ENCODE results near the gene SNX1.

SNX1 gene

DNA sequence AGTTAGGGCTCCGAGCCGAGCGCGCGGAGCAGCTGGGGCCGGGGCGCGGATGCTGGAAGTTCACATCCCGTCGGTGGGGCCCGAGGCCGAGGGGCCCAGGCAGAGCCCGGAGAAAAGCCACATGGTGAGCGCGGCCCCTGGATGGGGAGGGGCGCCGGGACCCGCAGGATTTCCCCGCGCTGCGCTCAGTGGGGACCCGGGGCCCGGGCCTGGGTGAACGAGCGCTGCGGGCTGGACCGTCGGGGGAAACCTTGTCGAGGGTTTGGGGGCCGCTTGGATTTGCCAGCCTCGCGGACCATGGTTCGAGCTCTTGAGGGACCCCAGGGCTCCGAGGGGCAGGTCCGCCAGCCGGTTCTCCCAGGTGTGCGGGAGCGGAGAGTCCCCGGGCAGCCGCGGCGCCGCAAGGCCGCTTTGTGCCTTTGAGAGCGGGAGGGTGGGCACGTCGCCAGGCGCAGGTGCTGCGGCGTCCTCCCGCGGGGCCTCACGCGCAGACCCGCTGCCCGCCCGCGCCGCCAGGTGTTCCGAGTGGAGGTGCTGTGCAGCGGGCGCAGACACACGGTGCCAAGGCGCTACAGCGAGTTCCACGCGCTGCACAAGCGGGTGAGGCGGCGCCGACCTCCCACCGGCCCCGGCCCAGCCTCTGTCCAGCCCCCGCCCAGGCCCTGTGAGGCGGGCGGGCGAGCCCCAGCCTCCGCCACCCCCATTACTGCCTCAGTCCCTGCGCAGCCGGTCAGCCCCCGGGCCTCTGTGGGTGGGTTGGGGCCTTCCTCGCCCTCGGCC lies 56.1 kb downstream of the SNX1 start, which contains the start of gene SNX22:
Gene SNX22, plus strand, starts transcription at position 5 of the 780 bp plus-strand sequence. Its CDS starts 45 bp downstream, at position 50.
- H3K4me3 ChIP-seq (ENCODE audit: low read length) = peak within 1 kb of the TSS; percentile 67
- H3K4me1 ChIP-seq (ENCODE audit: control insufficient read depth, insufficient read depth, low read length) = peaks cover 6% of the 10 kb centered on the region
- H3K36me3 ChIP-seq (ENCODE audit: insufficient read depth, low read length) = peaks cover 29% of the 10 kb centered on the region
- H3K9ac ChIP-seq (ENCODE audit: low read depth, low read length) = no peak within 1 kb of the TSS
- peaks cover 13% of the 10 kb centered on the region for H3K27me3 ChIP-seq (ENCODE audit: control insufficient read depth, insufficient read depth, low read length)
- H3K9me3 ChIP-seq (replicated peaks; ENCODE audit: low read length) = no peaks in the 10 kb centered on the region
- peak within 1 kb of the TSS; percentile 83 for H3K4me2 ChIP-seq (ENCODE audit: low read length)

DNA sequence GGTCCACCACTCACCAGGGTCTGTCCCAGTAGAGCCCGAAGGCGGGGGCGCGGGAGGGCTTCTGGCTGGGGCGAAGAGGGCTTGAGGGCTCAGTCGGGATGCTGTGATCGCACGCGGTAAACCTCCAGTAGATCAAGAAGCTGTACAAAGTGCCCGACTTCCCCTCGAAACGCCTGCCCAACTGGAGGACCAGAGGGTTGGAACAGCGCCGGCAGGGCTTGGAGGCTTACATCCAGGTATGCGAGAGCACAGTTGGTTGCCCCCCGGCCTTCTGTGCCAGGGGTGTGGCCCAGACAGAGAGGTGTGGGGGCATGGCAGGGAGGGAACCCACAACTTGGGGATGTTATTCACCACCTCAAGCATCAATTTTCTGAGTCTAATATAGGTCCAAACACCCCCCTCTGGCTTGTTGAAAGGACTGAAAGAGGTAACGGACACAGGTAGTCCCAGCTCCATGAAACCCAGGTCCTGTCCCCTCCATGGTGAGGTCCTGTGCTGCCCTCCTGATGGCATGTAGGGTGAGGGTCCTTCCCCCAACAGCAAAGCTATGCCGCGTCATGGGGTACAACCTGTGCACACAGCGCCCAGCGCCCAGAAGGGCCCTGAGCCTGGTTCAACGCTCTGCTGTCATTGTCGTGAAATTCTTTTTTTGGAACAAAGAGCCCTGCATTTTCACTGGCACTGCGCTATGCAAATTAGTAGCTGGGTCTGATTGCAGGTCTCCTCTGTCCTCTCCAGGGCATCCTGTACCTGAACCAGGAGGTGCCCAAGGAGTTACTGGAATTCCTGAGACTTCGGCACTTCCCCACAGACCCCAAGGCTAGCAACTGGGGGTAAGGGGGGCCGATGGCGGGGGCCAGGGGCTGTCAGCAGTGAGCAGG lies 57.0 kb downstream of the SNX1 start:
- H3K9ac ChIP-seq (ENCODE audit: low read depth, low read length) = no peak overlapping the region
- H3K36me3 ChIP-seq (ENCODE audit: insufficient read depth, low read length) = peaks cover 37% of the 10 kb centered on the region
- peaks cover 6% of the 10 kb centered on the region for H3K4me1 ChIP-seq (ENCODE audit: control insufficient read depth, insufficient read depth, low read length)
- peaks cover 13% of the 10 kb centered on the region for H3K27me3 ChIP-seq (ENCODE audit: control insufficient read depth, insufficient read depth, low read length)
- H3K9me3 ChIP-seq (replicated peaks; ENCODE audit: low read length) = no peaks in the 10 kb centered on the region
- H3K4me3 ChIP-seq (ENCODE audit: low read length) = no peak overlapping the region
- peak overlapping the region; percentile 83 for H3K4me2 ChIP-seq (ENCODE audit: low read length)

DNA sequence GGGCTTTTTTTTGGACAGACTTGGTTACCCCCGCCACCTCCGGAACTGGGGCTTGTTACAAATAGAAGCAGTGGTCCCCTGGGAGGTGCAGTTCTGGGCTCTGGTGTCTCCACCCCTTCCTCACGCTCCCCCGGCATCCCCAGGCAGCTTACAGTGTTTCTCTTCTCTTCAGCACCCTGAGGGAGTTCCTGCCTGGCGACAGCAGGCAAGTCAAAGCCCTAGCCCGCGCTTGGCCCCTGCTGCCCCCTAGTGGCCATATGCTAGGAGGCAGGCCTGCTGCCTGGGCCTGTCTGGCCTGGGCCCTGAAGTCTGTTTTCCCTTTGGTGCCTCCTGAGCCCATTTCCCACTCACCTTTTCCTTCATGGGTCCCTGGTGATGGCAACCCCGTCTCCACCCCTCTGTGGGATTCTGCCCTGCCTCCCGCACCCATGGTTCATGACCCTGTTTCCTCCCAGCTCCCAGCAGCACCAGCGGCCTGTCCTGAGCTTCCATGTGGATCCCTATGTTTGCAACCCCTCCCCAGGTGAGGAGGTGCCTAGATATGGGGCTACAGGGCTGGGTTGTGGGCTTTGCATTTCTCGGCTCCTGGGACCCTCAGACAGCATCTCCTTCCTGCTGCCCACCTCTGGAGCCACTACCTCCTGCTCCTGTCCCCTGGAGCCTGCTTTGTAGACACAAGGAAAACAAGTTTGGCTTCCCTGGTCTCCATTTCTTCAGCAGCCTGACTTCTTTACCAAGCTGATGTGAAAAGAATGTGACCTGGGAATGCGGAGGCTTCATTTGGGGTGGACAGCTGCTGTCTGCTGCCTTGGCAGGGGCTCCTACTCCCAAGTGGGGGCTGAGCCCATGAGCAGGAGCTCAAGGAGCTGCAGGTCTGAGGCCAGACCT lies 57.9 kb downstream of the SNX1 start:
- no peaks in the 10 kb centered on the region for H3K9me3 ChIP-seq (replicated peaks; ENCODE audit: low read length)
- peaks cover 13% of the 10 kb centered on the region for H3K27me3 ChIP-seq (ENCODE audit: control insufficient read depth, insufficient read depth, low read length)
- peaks cover 10% of the 10 kb centered on the region for H3K4me1 ChIP-seq (ENCODE audit: control insufficient read depth, insufficient read depth, low read length)
- H3K9ac ChIP-seq (ENCODE audit: low read depth, low read length) = no peak overlapping the region
- no peak overlapping the region for H3K4me2 ChIP-seq (ENCODE audit: low read length)
- no peak overlapping the region for H3K4me3 ChIP-seq (ENCODE audit: low read length)
- H3K36me3 ChIP-seq (ENCODE audit: insufficient read depth, low read length) = peaks cover 47% of the 10 kb centered on the region

GRCh38 chr15:64155802-64156651 lies 60.2 kb downstream of the SNX1 start:
- Histone ChIP-seq H3K9ac (ENCODE audit: low read depth, low read length) (no peak overlapping the region), H3K4me3 (ENCODE audit: low read length) (no peak overlapping the region), H3K27me3 (ENCODE audit: control insufficient read depth, insufficient read depth, low read length) (peaks cover 13% of the 10 kb centered on the region), H3K4me1 (ENCODE audit: control insufficient read depth, insufficient read depth, low read length) (peaks cover 19% of the 10 kb centered on the region), H3K9me3 (replicated peaks; ENCODE audit: low read length) (no peaks in the 10 kb centered on the region), H3K36me3 (ENCODE audit: insufficient read depth, low read length) (peaks cover 65% of the 10 kb centered on the region), H3K4me2 (ENCODE audit: low read length) (no peak overlapping the region)

DNA sequence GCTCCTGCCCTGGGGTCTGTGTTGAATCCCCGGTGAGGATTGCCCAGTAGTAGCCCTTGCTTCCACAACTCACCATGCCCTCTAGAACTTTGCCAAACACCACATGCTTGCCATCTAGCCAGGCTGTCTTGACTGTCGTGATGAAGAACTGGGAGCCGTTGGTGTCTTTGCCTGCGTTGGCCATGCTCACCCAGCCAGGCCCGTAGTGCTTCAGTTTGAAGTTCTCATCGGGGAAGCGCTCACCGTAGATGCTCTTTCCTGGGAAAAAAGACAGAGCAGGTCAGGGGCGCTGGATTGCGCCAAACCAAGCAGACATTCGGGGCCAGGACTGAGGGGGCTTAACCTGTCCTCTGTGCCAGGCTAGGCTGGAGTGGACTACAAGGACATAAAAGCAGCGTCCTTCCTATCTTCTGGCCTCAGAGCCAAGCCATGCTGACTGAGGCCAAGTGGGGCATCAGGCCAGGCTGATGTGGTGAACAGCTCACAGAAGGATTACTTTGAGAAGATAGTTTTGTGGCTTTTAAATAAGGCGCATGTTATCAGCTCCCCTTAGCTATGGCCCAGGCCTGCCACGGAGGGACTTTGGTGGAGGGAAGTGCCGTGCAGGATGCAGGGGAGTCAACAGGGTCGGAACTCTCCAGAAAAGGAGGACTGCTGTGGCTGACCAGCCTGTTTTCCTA lies 61.0 kb downstream of the SNX1 start:
- Histone ChIP-seq H3K4me1 (ENCODE audit: control insufficient read depth, insufficient read depth, low read length) (peaks cover 23% of the 10 kb centered on the region), H3K9me3 (replicated peaks; ENCODE audit: low read length) (no peaks in the 10 kb centered on the region), H3K4me3 (ENCODE audit: low read length) (no peak overlapping the region), H3K36me3 (ENCODE audit: insufficient read depth, low read length) (peaks cover 65% of the 10 kb centered on the region), H3K27me3 (ENCODE audit: control insufficient read depth, insufficient read depth, low read length) (peaks cover 12% of the 10 kb centered on the region), H3K9ac (ENCODE audit: low read depth, low read length) (no peak overlapping the region), H3K4me2 (ENCODE audit: low read length) (no peak overlapping the region)

- Histone ChIP-seq H3K4me3 (ENCODE audit: low read length) (no peak overlapping the region), H3K36me3 (ENCODE audit: insufficient read depth, low read length) (peaks cover 65% of the 10 kb centered on the region), H3K27me3 (ENCODE audit: control insufficient read depth, insufficient read depth, low read length) (peaks cover 3% of the 10 kb centered on the region), H3K9ac (ENCODE audit: low read depth, low read length) (peak overlapping the region; percentile 3), H3K4me2 (ENCODE audit: low read length) (peak overlapping the region; percentile 5), H3K9me3 (replicated peaks; ENCODE audit: low read length) (no peaks in the 10 kb centered on the region), H3K4me1 (ENCODE audit: control insufficient read depth, insufficient read depth, low read length) (peaks cover 20% of the 10 kb centered on the region)
These were observed 61.9 kb downstream of the SNX1 start for GRCh38 chr15:64157599-64158125.

- no peaks in the 10 kb centered on the region for H3K9me3 ChIP-seq (replicated peaks; ENCODE audit: low read length)
- H3K4me1 ChIP-seq (ENCODE audit: control insufficient read depth, insufficient read depth, low read length) = peaks cover 24% of the 10 kb centered on the region
- no peaks in the 10 kb centered on the region for H3K27me3 ChIP-seq (ENCODE audit: control insufficient read depth, insufficient read depth, low read length)
- no peak overlapping the region for H3K4me3 ChIP-seq (ENCODE audit: low read length)
- H3K9ac ChIP-seq (ENCODE audit: low read depth, low read length) = no peak overlapping the region
- H3K36me3 ChIP-seq (ENCODE audit: insufficient read depth, low read length) = peaks cover 65% of the 10 kb centered on the region
- peak overlapping the region; percentile 13 for H3K4me2 ChIP-seq (ENCODE audit: low read length)
These were observed 62.8 kb downstream of the SNX1 start for GRCh38 chr15:64158363-64159134.

GRCh38 chr15:64161688-64162477 lies 66.1 kb downstream of the SNX1 start:
- Histone ChIP-seq H3K4me2 (ENCODE audit: low read length) (peak overlapping the region; percentile 95), H3K36me3 (ENCODE audit: insufficient read depth, low read length) (peaks cover 36% of the 10 kb centered on the region), H3K4me1 (ENCODE audit: control insufficient read depth, insufficient read depth, low read length) (peaks cover 30% of the 10 kb centered on the region), H3K4me3 (ENCODE audit: low read length) (peak overlapping the region; percentile 99), H3K9ac (ENCODE audit: low read depth, low read length) (peak overlapping the region; percentile 94), H3K9me3 (replicated peaks; ENCODE audit: low read length) (no peaks in the 10 kb centered on the region), H3K27me3 (ENCODE audit: control insufficient read depth, insufficient read depth, low read length) (no peaks in the 10 kb centered on the region)

GRCh38 chr15:64162478-64162868 lies 66.7 kb downstream of the SNX1 start:
- Histone ChIP-seq H3K4me2 (ENCODE audit: low read length) (peak overlapping the region; percentile 95), H3K36me3 (ENCODE audit: insufficient read depth, low read length) (peaks cover 30% of the 10 kb centered on the region), H3K4me1 (ENCODE audit: control insufficient read depth, insufficient read depth, low read length) (peaks cover 30% of the 10 kb centered on the region), H3K4me3 (ENCODE audit: low read length) (peak overlapping the region; percentile 99), H3K9ac (ENCODE audit: low read depth, low read length) (peak overlapping the region; percentile 94), H3K27me3 (ENCODE audit: control insufficient read depth, insufficient read depth, low read length) (no peaks in the 10 kb centered on the region), H3K9me3 (replicated peaks; ENCODE audit: low read length) (no peaks in the 10 kb centered on the region)
